Measurements from ENCODE around the gene SON. TPM values are rescaled to one million over a fixed set of nuclear protein-coding genes. Genes with fewer than 3 reads are reported as not detected.

Gene SON
- 100 to 1,000 TPM; 309 to 427 (median 373) TPM for total RNA-seq
- 100 to 1,000 TPM in 2 of 3 donors, 10 to 100 TPM in 1; 89.0 to 210 (median 159) TPM for polyA plus RNA-seq
- long read RNA-seq, donor 1, full-length matches to known transcripts, result 40 of 157 reads
- long read RNA-seq, donor 1, partial matches to known transcripts, result 117 of 157 reads
- long read RNA-seq, donor 1, other reads (novel, unspliced or antisense), result 0 of 157 reads
- long read RNA-seq, donor 2, full-length matches to known transcripts, result 15 of 134 reads
- long read RNA-seq, donor 2, partial matches to known transcripts, result 119 of 134 reads
- long read RNA-seq, donor 2, other reads (novel, unspliced or antisense), result 0 of 134 reads

- H3K36me3 ChIP-seq, result peaks cover 0 to 36% (median 28%) of the 10 kb centered on the region in 6 donors
- H3K4me1 ChIP-seq, result peaks cover 14 to 72% (median 58%) of the 10 kb centered on the region in 6 donors
- H3K27me3 ChIP-seq (replicated peaks in 1 of 7), result no peaks in the 10 kb centered on the region
- TF ChIP-seq CTCF (IDR thresholded peaks at IDR 0.05 in 8 of 11, conservative IDR thresholded peaks at IDR 0.05 in 3 of 11) (peak in 1 of 11 experiments; percentile 39), POLR2A (IDR thresholded peaks at IDR 0.05) (peak; percentile 81 to 92 (median 88)), POLR2AphosphoS5 (IDR thresholded peaks at IDR 0.05) (peak; percentile 97 to 98 (median 98))
- peak within 1 kb of the TSS; percentile 67 to 90 (median 83) for H3K4me3 ChIP-seq
- 0% methylated on average over 45 to 56 of the region's 57 CpGs for WGBS, 5 donors
- H3K27ac ChIP-seq, result peak within 1 kb of the TSS; percentile 96 to 99 (median 98)
- peak; percentile 99 for DNase-seq
- intact Hi-C loops (cut with DNase I; ENCODE audit: low total_unique reads), result no loop called here
- H3K9me3 ChIP-seq, result no peaks in the 10 kb centered on the region
Observed at GRCh38 chr21:33542640-33543504, at the start of gene SON. TSS of gene SON (plus strand) at chr21:33543038. CDS start at chr21:33543093, 55 bp downstream.

GRCh38 chr21:33493756-33494155 lies 49.1 kb upstream of the SON start:
- no peaks in the 10 kb centered on the region for H3K36me3 ChIP-seq
- WGBS, 5 donors, result 46 to 78% (median 58%) methylated on average over 3 of the region's 3 CpGs
- no peak overlapping the region for H3K4me3 ChIP-seq
- no peaks in the 10 kb centered on the region for H3K27me3 ChIP-seq (replicated peaks in 1 of 7)
- DNase-seq, result no peak
- H3K4me1 ChIP-seq, result peaks cover 5 to 20% (median 17%) of the 10 kb centered on the region in 6 donors
- TF ChIP-seq CTCF (IDR thresholded peaks at IDR 0.05 in 8 of 11, conservative IDR thresholded peaks at IDR 0.05 in 3 of 11) (no peak), POLR2AphosphoS5 (IDR thresholded peaks at IDR 0.05) (no peak), POLR2A (IDR thresholded peaks at IDR 0.05) (no peak)
- H3K27ac ChIP-seq, result no peak overlapping the region
- no peaks in the 10 kb centered on the region for H3K9me3 ChIP-seq
- intact Hi-C loops (cut with DNase I; ENCODE audit: low total_unique reads), result no loop called here

GRCh38 chr21:33495743-33496142 lies 47.1 kb upstream of the SON start:
- Histone ChIP-seq H3K4me1 (peaks cover 3 to 17% (median 13%) of the 10 kb centered on the region in 6 donors), H3K27ac (no peak overlapping the region)

More at GRCh38 chr21:33495743-33496142, 47.1 kb upstream of the SON start:
- intact Hi-C loops (cut with DNase I; ENCODE audit: low total_unique reads), result no loop called here
- Histone ChIP-seq H3K27me3 (replicated peaks in 1 of 7) (no peaks in the 10 kb centered on the region), H3K36me3 (no peaks in the 10 kb centered on the region), H3K9me3 (no peaks in the 10 kb centered on the region), H3K4me3 (no peak overlapping the region)
- 55 to 67% (median 57%) methylated on average over 4 of the region's 4 CpGs for WGBS, 5 donors
- no peak for DNase-seq
- TF ChIP-seq POLR2AphosphoS5 (IDR thresholded peaks at IDR 0.05) (no peak), POLR2A (IDR thresholded peaks at IDR 0.05) (no peak), CTCF (IDR thresholded peaks at IDR 0.05 in 8 of 11, conservative IDR thresholded peaks at IDR 0.05 in 3 of 11) (no peak)
